Measurements from ENCODE around the gene DFFB.

DFFB gene

GRCh38 chr1:3834701-3835100 is 22.6 kb upstream of the DFFB start:
- no peak for DNase-seq

GRCh38 chr1:3836421-3836820 is 20.9 kb upstream of the DFFB start:
- no peak for DNase-seq

- DNase-seq: no peak
Measured at GRCh38 chr1:3837200-3837599, 20.1 kb upstream of the DFFB start.

GRCh38 chr1:3837685-3838084 is 19.6 kb upstream of the DFFB start:
- DNase-seq: no peak

GRCh38 chr1:3838788-3839187 is 18.5 kb upstream of the DFFB start:
- DNase-seq: no peak

GRCh38 chr1:3841491-3841890 is 15.8 kb upstream of the DFFB start:
- no peak for DNase-seq

- no peak for DNase-seq
Measured at GRCh38 chr1:3842912-3843311, 14.4 kb upstream of the DFFB start.

GRCh38 chr1:3846541-3846940 is 10.7 kb upstream of the DFFB start:
- DNase-seq: no peak

- no peak for DNase-seq
Measured at GRCh38 chr1:3847081-3847480, 10.2 kb upstream of the DFFB start.

GRCh38 chr1:3850857-3851256 is 6.4 kb upstream of the DFFB start:
- no peak for DNase-seq

- no peak for DNase-seq
Measured at GRCh38 chr1:3851292-3851691, 6.0 kb upstream of the DFFB start.

- no peak for DNase-seq
Measured at GRCh38 chr1:3852091-3852490, 5.2 kb upstream of the DFFB start.

- no peak for DNase-seq
Measured at GRCh38 chr1:3852711-3853485, 4.4 kb upstream of the DFFB start.

GRCh38 chr1:3857791-3858129 is 484 bp downstream of the DFFB start:
- DNase-seq: no peak

- DNase-seq: no peak
Measured at GRCh38 chr1:3858231-3858981, 1.1 kb downstream of the DFFB start.

- no peak for DNase-seq
Measured at GRCh38 chr1:3863231-3863935, 6.1 kb downstream of the DFFB start.

- DNase-seq: no peak
Measured at GRCh38 chr1:3864884-3865283, 7.6 kb downstream of the DFFB start.

- no peak for DNase-seq
Measured at GRCh38 chr1:3865606-3866160, 8.4 kb downstream of the DFFB start.

- DNase-seq: no peak
Measured at GRCh38 chr1:3868464-3869006, 11.3 kb downstream of the DFFB start.

GRCh38 chr1:3869751-3870301 is 12.6 kb downstream of the DFFB start:
- no peak for DNase-seq

- DNase-seq: no peak
Measured at GRCh38 chr1:3871451-3871805, 14.2 kb downstream of the DFFB start.

- no peak for DNase-seq
Measured at GRCh38 chr1:3872546-3872945, 15.3 kb downstream of the DFFB start.

- no peak for DNase-seq
Measured at GRCh38 chr1:3874736-3875135, 17.5 kb downstream of the DFFB start.
